A673 (cell line): ENCODE data around the gene UBA1.

Experiments used
- CTCF ChIP-seq: fragments of 300-800, 200-600 bp; sonication (generic); conservative IDR thresholded peaks from 2 replicates; pipeline ENCODE4 v1.5.1; 2017; ENCODE audit warnings: low read depth, mild to moderate bottlenecking, antibody characterized with exemption, low read length, moderate library complexity, mixed read lengths
- EZH2 ChIP-seq: fragments of 200-600 bp; sonication (generic); IDR thresholded peaks from 2 replicates; pipeline ENCODE4 v1.6.1; 2017; ENCODE audit warnings: borderline replicate concordance, low read depth, mild to moderate bottlenecking, mixed read lengths, antibody characterized with exemption, low read length; ENCODE audit not compliant: poor library complexity, severe bottlenecking

- TF ChIP-seq CTCF (no peak), EZH2 (no peak)
Observed at GRCh38 chrX:47172971-47173792, 20.4 kb upstream of the UBA1 start.
